ENCODE data around the gene ITGB7.
"Not testable (repeated sequence)": the region's sequence is repeated elsewhere in the genome, so short reads cannot be mapped to it uniquely, and the experiment has no call there.

The ITGB7 gene

DNA sequence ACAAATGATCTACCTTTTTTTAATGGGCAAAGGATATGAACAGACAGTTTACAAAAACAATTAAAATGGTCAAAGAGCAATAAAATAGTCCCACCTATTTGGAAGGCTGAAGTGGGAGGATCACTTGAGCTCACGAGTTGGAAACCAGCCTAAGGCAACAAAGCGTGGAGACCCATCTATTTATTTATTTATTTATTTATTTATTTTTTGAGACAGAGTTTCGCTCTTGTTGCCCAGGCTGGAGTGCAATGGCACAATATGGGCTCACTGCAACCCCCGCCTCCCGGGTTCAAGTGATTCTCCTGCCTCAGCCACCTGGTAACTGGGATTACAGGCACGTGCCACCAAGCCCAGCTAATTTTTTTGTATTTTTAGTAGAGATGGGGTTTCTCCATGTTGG is 29.6 kb downstream of the ITGB7 start:
- DNase-seq: not testable (repeated sequence)

GRCh38 chr12:53176750-53177149 is 30.3 kb downstream of the ITGB7 start:
- no peak for DNase-seq

GRCh38 chr12:53174881-53175491 is 32.1 kb downstream of the ITGB7 start:
- DNase-seq: peak; percentile 32 to 67 (median 56)

- no peak for DNase-seq
Measured at GRCh38 chr12:53173085-53173715, 33.9 kb downstream of the ITGB7 start.

DNA sequence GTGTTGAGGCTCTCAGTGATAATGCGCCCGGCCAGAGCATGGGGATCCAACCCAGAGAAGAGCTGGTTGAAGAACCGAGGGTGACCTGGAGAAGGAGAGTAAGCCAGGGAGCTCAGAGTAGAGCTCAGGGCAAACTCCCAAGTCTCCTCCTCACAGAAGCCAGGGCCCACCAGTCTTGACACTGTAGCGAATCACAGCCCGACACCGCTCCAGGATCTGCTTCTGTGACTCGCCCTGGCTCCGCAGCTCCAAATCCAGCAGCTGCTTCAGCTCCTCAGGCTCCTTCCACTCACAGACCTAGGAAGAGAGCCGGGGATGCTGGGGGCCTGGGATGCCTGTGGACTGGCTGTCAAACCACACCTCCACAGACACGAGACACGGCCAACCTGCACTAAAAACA is 34.7 kb downstream of the ITGB7 start:
- no peak for DNase-seq

DNA sequence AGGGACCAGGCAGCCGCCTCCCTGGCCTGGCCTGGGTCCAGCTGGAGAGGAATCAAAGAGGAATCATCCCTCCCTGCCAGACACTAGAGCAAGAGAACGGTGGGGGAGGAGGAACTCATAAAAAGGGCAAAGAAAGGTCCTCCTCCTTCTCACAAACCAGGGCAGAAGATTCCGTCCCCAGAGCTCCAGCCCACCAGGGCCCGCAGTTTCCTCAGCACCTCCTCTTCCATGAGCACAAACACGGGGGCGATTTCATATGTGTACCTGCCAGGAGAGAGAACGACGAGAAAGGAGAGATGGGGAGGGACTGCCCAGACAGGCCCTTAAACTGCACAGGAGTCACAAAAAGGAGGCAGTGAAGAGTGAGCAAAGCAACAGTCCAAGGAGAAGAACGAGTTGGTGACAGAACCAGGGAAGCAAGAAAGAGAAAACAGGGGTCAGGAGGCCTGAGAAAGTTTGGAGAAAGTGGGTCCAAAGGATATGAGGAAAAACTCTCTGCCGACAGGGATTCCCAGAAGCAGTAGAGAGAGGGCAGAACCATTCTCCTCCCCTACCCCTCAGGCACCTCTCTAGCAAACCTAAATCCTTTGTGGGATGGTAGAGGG is 35.2 kb downstream of the ITGB7 start:
- no peak for DNase-seq

DNA sequence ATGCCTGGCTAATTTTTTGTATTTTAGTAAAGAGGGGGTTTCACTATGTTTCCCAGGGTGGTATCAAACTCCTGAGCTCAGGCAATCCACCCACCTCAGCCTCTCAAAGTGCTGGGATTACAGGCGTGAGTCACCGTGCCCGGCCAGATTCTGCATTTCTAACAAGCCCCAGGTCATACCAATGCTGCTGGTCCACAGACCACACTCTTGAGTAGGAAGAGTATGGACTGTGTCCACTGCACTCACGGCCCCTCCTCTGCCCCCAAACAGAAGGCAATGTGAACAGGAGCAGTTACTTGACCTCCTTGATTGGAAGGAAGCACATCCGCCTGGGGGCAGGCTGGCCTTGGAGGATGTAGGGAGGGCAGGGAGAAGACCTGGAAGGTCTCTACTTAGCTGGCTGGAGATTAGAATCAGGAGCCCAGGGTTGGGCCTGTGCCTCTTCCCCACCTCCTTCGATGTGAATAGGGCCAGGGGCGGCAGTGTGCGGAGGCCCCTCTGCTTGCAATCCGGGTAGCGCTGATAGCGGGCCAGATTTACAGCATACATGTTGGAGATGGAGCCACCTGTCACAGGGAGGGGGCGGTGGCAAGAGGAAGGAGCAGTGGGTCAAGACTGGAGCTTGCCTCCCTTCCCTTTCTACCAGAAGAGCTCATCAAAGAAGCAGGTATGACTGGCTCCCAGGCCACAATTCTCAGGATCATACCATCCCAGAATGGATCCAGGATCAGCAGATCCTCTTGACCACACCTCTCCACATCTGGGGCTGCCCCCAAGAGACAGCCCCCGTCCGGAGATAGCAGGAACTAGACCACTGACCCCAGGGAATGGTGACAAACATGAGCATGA is 36.0 kb downstream of the ITGB7 start:
- DNase-seq: no peak

- no peak for DNase-seq
Measured at GRCh38 chr12:53170215-53170614, 36.8 kb downstream of the ITGB7 start.

GRCh38 chr12:53169644-53170043 is 37.4 kb downstream of the ITGB7 start:
- no peak for DNase-seq

GRCh38 chr12:53166837-53167236 is 40.2 kb downstream of the ITGB7 start:
- DNase-seq: no peak

GRCh38 chr12:53163008-53163407 is 44.0 kb downstream of the ITGB7 start:
- not testable (repeated sequence) for DNase-seq

GRCh38 chr12:53161119-53161911 is 45.7 kb downstream of the ITGB7 start:
- DNase-seq: no peak

DNA sequence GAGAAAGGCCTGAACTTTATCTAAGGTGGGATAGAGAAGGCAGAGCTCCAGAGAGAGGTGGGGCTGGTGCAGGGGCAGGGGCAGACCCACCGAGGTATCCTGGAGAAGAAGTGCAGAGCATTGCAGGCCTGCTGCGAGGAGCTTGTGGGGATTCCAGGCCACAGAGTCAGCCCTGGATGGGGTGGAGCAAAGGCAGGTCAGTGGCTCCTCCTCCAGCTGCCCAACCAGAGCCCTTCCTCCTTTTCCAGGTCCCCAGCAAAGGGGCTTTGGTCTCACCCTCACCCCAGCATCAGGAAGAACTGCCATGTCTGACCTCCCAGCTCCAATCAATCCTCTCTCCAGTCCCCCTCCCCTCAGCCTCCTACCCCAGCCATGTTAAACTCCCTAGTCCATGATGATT is 46.4 kb downstream of the ITGB7 start:
- DNase-seq: no peak

- DNase-seq: no peak
Measured at GRCh38 chr12:53160000-53160399, 47.1 kb downstream of the ITGB7 start.

GRCh38 chr12:53159195-53159839 is 47.7 kb downstream of the ITGB7 start:
- peak; percentile 80 to 88 (median 86) for DNase-seq

DNA sequence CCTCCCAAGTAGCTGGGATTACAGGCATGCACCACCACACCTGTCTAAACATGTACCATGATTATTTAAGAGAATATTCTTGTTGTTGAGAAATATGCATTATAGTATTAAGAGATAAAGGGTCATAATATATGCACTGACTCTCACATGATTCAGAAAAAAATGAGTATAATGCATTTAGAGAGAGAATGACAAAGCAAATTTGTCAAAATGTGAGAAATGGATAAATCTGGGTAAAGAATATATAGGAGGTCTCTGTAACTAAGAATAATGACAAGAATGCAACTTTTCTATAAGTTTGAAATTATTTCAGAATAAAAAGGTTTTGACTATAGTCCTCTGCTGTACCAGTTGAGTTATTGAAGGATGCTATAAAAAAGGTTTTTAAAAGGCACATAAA is 54.7 kb downstream of the ITGB7 start:
- DNase-seq: no peak

GRCh38 chr12:53151039-53151438 is 56.0 kb downstream of the ITGB7 start:
- no peak for DNase-seq

DNA sequence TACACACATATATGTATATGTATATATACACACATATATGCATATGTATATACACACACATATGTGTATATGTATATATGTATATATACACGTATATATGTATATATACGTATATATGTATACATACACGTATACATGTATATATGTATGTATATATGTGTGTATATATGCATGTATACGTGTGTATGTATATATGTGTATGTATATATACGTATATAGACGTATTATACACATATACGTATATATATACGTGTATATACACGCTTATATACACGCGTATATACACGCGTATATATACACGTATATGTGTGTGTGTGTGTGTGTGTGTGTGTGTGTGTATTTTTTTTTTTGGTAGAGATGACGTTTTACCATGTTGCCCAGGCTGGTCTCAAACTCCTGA is 59.4 kb downstream of the ITGB7 start:
- no peak for DNase-seq

DNA sequence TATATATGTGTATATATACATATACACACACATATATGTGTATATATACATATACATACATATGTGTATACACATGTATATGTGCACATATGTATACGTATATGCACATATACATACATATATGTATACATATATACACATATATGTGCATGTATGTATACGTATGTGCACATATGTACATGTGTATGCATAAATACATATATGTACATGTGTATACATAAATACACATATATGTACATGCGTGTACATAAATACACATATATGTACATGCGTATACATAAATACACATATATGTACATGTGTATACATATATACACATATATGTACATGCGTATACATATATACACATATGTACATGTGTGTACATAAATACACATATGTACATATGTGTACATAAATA is 59.9 kb downstream of the ITGB7 start:
- no peak for DNase-seq

GRCh38 chr12:53145383-53146260 is 61.4 kb downstream of the ITGB7 start:
- DNase-seq: no peak

DNA sequence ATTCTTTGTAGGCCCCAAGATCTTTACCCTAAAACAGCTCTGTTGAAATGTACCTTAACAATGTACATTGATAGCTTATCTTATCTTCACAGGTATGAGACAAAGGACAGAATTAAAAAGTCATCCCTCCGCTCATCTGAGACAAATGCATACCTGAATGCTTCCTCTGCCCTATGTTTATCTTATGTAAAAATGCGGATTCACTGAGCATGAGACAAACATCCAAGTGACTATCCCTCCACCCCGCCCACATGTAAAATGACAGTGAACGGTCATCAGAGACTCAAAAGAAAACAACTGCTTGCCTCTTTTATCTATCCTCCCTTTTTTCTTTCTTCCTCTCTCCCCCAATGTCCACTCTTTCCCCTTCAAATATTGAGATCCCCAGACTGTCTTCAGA is 63.7 kb downstream of the ITGB7 start:
- no peak for DNase-seq
